HG03469 (cell line): ENCODE results near the gene CRISPLD2.

ENCODE experiments used
- ATAC-seq: cut with Tn5 transposase; IDR thresholded peaks from one replicate; pipeline ENCODE4 v1.9.1; 2021; ENCODE audit warnings: mild to moderate bottlenecking, moderate library complexity, moderate number of reproducible peaks; ENCODE audit not compliant: unreplicated experiment

Gene CRISPLD2

GRCh38 chr16:84899414-84899813 is 79.6 kb downstream of the CRISPLD2 start:
- no peak for ATAC-seq

GRCh38 chr16:84905965-84906460 is 86.2 kb downstream of the CRISPLD2 start:
- ATAC-seq, result no peak

- ATAC-seq, result no peak
Observed at GRCh38 chr16:84907051-84907450, 87.3 kb downstream of the CRISPLD2 start.

GRCh38 chr16:84907575-84907974 is 87.8 kb downstream of the CRISPLD2 start:
- ATAC-seq, result no peak

GRCh38 chr16:84909476-84910085 is 89.8 kb downstream of the CRISPLD2 start:
- no peak for ATAC-seq

- ATAC-seq, result no peak
Observed at GRCh38 chr16:84911486-84912216, 91.9 kb downstream of the CRISPLD2 start.

- no peak for ATAC-seq
Observed at GRCh38 chr16:84913315-84913714, 93.5 kb downstream of the CRISPLD2 start.

GRCh38 chr16:84914273-84914672 is 94.5 kb downstream of the CRISPLD2 start:
- no peak for ATAC-seq

- no peak for ATAC-seq
Observed at GRCh38 chr16:84916178-84916577, 96.4 kb downstream of the CRISPLD2 start.

GRCh38 chr16:84916850-84917249 is 97.1 kb downstream of the CRISPLD2 start:
- ATAC-seq, result no peak

- no peak for ATAC-seq
Observed at GRCh38 chr16:84917492-84917891, 97.7 kb downstream of the CRISPLD2 start.

GRCh38 chr16:84918006-84918909 is 98.5 kb downstream of the CRISPLD2 start:
- ATAC-seq, result no peak

- no peak for ATAC-seq
Observed at GRCh38 chr16:84919269-84919668, 99.5 kb downstream of the CRISPLD2 start.

- no peak for ATAC-seq
Observed at GRCh38 chr16:84919708-84920107, 99.9 kb downstream of the CRISPLD2 start.

- no peak for ATAC-seq
Observed at GRCh38 chr16:84920333-84920732, 100.5 kb downstream of the CRISPLD2 start.

- ATAC-seq, result no peak
Observed at GRCh38 chr16:84922351-84923120, 102.8 kb downstream of the CRISPLD2 start.

- ATAC-seq, result no peak
Observed at GRCh38 chr16:84924331-84925091, 104.7 kb downstream of the CRISPLD2 start.

GRCh38 chr16:84925092-84925772 is 105.4 kb downstream of the CRISPLD2 start:
- ATAC-seq, result no peak

- no peak for ATAC-seq
Observed at GRCh38 chr16:84925773-84926372, 106.1 kb downstream of the CRISPLD2 start.
